Type B pancreatic cell (in vitro differentiated cells): Measurements from ENCODE around the gene PPEF1. TPM values are rescaled to one million over a fixed set of nuclear protein-coding genes. Genes with fewer than 3 reads are reported as not detected.

Experiments
- DNase-seq: peaks from one replicate; pipeline ENCODE4 v3.0.0; 2021; ENCODE audit warnings: mixed read lengths; ENCODE audit not compliant: unreplicated experiment; ENCODE audit errors: extremely low spot score
- H3K27ac Mint-ChIP-seq: 2 replicates; pipeline ENCODE4 v1.8.0; 2021; ENCODE audit warnings: mild to moderate bottlenecking, mixed read lengths
- H3K27me3 Mint-ChIP-seq: 2 replicates; pipeline ENCODE4 v1.8.0; 2021; ENCODE audit warnings: mixed read lengths
- H3K36me3 Mint-ChIP-seq: 2 replicates; pipeline ENCODE4 v1.8.0; 2021; ENCODE audit warnings: mixed read lengths
- H3K4me1 Mint-ChIP-seq: one replicate; pipeline ENCODE4 v1.8.0; 2021; ENCODE audit warnings: mixed read lengths; ENCODE audit not compliant: unreplicated experiment
- H3K4me3 Mint-ChIP-seq: 2 replicates; pipeline ENCODE4 v1.8.0; 2021; ENCODE audit warnings: mild to moderate bottlenecking, mixed read lengths
- H3K9me3 Mint-ChIP-seq: 2 replicates; pipeline ENCODE4 v1.8.0; 2021; ENCODE audit warnings: mixed read lengths
- total RNA-seq: library from RNA; stranded (reverse); gene quantifications from 2 replicates; pipeline ENCODE4 v1.2.1, GENCODE V29; 2021; ENCODE audit warnings: low replicate concordance
- TF ChIP-seq, protein P1 (sequence below): fragments of 200-600 bp; sonication (generic); conservative IDR thresholded peaks from 2 replicates; pipeline ENCODE4 v1.5.0; 2021; ENCODE audit warnings: antibody characterized with exemption, mild to moderate bottlenecking

PPEF1 gene
- total RNA-seq, 1 donor from 2014 or later, result 1.6 TPM

DNA sequence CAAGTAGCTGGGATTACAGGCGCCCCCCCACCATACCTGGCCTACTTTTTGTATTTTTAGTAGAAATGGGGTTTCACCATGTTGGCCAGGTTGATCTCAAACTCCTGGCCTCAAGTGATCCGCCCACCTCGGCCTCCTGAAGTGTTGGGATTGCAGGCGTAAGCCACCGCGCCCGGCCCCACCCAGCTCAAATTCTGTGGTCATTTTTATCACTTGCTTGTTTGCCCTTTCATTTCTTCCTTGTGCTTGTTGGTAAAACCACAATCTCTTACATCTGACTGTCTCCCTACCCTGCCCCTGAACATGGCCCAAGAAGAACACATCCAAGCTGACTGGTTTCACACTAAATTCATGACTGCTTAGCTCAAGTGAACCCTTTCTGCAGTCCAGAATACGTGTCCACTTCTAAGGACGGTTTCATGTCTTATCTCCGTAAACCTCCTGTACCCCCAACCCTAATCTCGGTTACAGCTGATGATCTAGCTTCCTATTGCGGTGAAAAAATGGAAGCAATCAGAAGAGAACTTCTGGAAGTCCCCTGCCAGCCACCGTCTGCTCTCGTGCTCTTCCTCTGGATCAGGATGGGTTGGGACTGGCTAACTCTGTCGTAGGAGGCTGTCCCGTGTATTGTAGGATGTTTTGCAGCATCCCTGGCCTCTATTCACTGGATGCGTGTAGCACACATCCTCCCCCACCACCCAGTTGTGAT lies 30.1 kb upstream of the PPEF1 start:
- no peaks in the 10 kb centered on the region for H3K27me3 Mint-ChIP-seq

DNA sequence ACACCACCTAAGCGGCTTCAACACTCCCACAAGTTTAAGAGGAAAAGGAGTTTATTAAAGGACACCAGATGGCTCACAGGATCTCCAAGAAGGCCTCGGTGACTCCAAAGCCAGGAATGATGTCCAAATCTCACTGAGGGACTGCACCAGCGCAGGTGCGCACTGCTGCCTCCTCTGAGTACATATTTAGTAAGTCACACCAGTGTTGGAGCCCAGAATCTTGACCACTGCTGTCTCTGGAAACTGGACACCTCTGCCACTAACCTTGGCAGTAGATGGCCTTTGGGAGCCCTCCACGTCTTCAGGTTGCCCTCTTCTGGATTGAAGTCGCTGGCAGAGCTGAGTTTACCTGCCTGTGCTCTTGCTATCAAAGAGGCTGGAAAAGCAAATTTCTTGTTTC lies 25.4 kb upstream of the PPEF1 start:
- H3K4me1 Mint-ChIP-seq, result no peaks in the 10 kb centered on the region
- H3K4me3 Mint-ChIP-seq, result no peak overlapping the region
- H3K9me3 Mint-ChIP-seq, result no peaks in the 10 kb centered on the region

More for the DNA sequence above, 30.1 kb upstream of the PPEF1 start:
- no peaks in the 10 kb centered on the region for H3K4me1 Mint-ChIP-seq
- H3K4me3 Mint-ChIP-seq, result peak overlapping the region; percentile 24
- TF ChIP-seq, protein P1, sequence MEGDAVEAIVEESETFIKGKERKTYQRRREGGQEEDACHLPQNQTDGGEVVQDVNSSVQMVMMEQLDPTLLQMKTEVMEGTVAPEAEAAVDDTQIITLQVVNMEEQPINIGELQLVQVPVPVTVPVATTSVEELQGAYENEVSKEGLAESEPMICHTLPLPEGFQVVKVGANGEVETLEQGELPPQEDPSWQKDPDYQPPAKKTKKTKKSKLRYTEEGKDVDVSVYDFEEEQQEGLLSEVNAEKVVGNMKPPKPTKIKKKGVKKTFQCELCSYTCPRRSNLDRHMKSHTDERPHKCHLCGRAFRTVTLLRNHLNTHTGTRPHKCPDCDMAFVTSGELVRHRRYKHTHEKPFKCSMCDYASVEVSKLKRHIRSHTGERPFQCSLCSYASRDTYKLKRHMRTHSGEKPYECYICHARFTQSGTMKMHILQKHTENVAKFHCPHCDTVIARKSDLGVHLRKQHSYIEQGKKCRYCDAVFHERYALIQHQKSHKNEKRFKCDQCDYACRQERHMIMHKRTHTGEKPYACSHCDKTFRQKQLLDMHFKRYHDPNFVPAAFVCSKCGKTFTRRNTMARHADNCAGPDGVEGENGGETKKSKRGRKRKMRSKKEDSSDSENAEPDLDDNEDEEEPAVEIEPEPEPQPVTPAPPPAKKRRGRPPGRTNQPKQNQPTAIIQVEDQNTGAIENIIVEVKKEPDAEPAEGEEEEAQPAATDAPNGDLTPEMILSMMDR, result no peak
- H3K27ac Mint-ChIP-seq, result no peak overlapping the region
- DNase-seq, result no peak
- H3K36me3 Mint-ChIP-seq, result no peaks in the 10 kb centered on the region
- H3K9me3 Mint-ChIP-seq, result no peaks in the 10 kb centered on the region

DNA sequence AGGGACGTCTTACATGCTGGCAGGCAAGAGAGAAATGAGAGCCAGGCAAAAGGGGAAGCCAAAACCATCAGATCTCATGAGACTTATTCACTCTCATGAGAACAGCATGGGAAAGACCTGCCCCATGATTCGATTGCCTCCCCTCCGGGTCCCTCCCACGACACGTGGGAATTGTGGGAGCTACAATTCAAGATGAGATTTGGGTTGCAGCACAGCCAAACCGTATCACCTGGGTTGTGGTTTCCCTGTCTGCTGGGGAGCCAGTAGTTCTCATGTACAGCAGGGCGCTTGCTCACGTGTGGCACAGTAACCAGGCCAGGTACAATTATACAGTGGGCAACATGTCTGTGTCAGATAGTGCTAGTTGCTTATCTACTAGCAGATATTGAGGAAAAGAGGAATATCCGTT lies 24.5 kb upstream of the PPEF1 start:
- Mint-ChIP-seq H3K27ac (no peak overlapping the region), H3K27me3 (no peaks in the 10 kb centered on the region), H3K9me3 (no peaks in the 10 kb centered on the region), H3K4me1 (no peaks in the 10 kb centered on the region), H3K4me3 (no peak overlapping the region), H3K36me3 (no peaks in the 10 kb centered on the region)
- no peak for DNase-seq
- TF ChIP-seq, protein P1, result no peak

More for the DNA sequence above, 25.4 kb upstream of the PPEF1 start:
- Mint-ChIP-seq H3K27ac (no peak overlapping the region), H3K36me3 (no peaks in the 10 kb centered on the region), H3K27me3 (no peaks in the 10 kb centered on the region)
- DNase-seq, result no peak
- TF ChIP-seq, protein P1, result no peak

DNA sequence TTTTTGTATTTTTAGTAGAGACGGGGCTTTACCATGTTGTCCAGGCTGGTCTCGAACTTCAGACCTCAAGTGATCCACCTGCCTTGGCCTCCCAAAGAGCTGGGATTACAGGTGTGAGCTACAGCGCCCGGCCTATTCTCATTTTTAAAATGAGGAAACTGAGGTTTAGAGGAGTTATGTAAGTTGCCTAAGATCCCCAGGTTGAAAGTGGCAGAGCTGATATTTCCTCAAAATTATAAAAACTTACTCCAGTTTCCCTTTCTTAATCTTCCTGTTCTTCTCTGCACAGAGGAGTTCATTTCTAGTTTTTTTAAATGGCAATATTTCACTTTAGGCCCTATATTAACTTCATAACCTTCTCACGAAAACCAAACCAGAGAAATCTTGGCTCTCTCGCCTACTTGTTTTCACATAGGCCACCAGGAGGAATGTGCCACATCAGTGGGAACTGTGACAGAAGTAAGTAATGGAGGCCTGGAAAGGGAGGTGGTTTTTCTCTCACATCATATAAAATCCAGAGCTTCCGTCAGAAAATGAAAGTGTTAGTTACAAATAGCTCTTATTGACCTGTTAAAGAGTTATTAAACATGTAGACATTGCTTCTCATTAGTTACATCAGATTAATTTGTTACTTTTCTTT lies 19.5 kb upstream of the PPEF1 start:
- no peak for DNase-seq
- no peaks in the 10 kb centered on the region for H3K27me3 Mint-ChIP-seq
- no peaks in the 10 kb centered on the region for H3K9me3 Mint-ChIP-seq
- TF ChIP-seq, protein P1, result no peak
- H3K36me3 Mint-ChIP-seq, result no peaks in the 10 kb centered on the region
- H3K4me3 Mint-ChIP-seq, result no peak overlapping the region
- H3K4me1 Mint-ChIP-seq, result peaks cover 9% of the 10 kb centered on the region
- no peak overlapping the region for H3K27ac Mint-ChIP-seq

DNA sequence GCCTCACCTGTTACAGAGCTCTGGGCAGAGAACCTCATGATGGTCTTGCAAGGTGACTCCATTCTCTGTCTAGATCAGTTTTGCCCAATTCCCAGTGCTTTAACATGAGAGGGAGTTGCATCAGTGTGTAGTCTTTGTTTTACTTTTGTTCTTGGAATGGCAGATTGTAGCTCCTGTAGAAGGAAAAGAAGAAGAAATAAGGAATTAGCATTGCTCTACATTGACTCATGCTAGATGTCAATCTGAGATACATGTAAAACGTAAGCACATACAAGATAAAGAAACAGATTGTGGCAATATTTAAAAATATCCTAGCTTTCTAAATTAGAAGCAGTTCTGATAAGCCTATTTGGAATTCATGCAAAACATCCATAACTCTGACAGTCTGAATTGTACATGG lies 16.0 kb upstream of the PPEF1 start:
- H3K9me3 Mint-ChIP-seq, result no peaks in the 10 kb centered on the region
- TF ChIP-seq, protein P1, result no peak
- H3K4me1 Mint-ChIP-seq, result peaks cover 9% of the 10 kb centered on the region
- H3K36me3 Mint-ChIP-seq, result no peaks in the 10 kb centered on the region
- no peak overlapping the region for H3K27ac Mint-ChIP-seq
- no peak overlapping the region for H3K4me3 Mint-ChIP-seq
- no peaks in the 10 kb centered on the region for H3K27me3 Mint-ChIP-seq
- DNase-seq, result no peak
